ENCODE results near the gene BATF3.

GRCh38 chr1:212652609-212653008, 47.0 kb downstream of the BATF3 start:
- TF ChIP-seq CTCF (conservative IDR thresholded peaks at IDR 0.05 in 1 of 2, IDR thresholded peaks at IDR 0.05 in 1 of 2; ENCODE audit: extremely low read depth in 1 of 2, insufficient read depth in 1 of 2, low read depth in 1 of 2, low read length in 2 of 2) (no peak), EZH2 (IDR thresholded peaks at IDR 0.05; ENCODE audit: borderline replicate concordance, low read length) (no peak)
